Measurements from ENCODE around the gene KMT2C. TPM values are rescaled to one million over a fixed set of nuclear protein-coding genes. Genes with fewer than 3 reads are reported as not detected.

Gene KMT2C
- total and polyA plus RNA-seq, 2 of the 13 experiments (the other 11 are each of a cell fraction or from before 2014, with no cell fraction given), result 7.1 to 14.4 TPM

DNA sequence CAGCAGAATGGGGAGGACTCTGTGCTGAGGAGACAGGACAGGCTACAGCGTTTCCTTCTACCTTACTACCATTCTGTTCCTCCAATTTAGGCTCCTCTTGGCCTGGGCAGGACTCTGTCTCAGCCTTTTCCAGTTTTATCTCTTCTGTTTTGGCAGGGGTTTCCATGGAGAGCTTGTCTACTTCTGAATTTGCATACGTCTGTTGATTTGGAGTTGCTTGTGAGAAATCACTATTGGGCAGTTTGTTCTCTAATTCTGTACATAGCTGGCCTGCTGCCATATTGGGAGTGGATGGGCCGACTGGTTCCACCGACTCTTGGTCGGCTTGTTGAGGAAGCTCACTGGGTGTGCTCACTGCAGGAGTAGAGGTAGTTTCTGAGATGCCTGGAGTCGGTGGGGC is 273.5 kb downstream of the KMT2C start (continued):
- TF ChIP-seq DDIT3 (CRISPR knock-in tag; IDR thresholded peaks at IDR 0.05), result no peak
- no peak for TF ChIP-seq PRDM4 (CRISPR knock-in tag; IDR thresholded peaks at IDR 0.05; ENCODE audit: borderline replicate concordance)
- no peak for TF ChIP-seq ZNF564 (CRISPR knock-in tag; IDR thresholded peaks at IDR 0.05)
- no peak for TF ChIP-seq ZNF652 (CRISPR knock-in tag; IDR thresholded peaks at IDR 0.05; ENCODE audit: borderline replicate concordance, low read depth)
- TF ChIP-seq ZNF629 (CRISPR knock-in tag; conservative IDR thresholded peaks at IDR 0.05), result no peak
- TF ChIP-seq ZNF441 (CRISPR knock-in tag; IDR thresholded peaks at IDR 0.05; ENCODE audit: borderline replicate concordance), result no peak

GRCh38 chr7:152161171-152161570 is 274.6 kb downstream of the KMT2C start:
- no peak for ATAC-seq
- in situ Hi-C loops (cut with HindIII; ENCODE audit: extremely low pct_ligation_motif_present, low pct_unique_long_range_greater_than_20kb), result no loop called here
- no peak overlapping the region for H3K4me2 ChIP-seq (ENCODE audit: low read depth, low read length)
- FAIRE-seq, result no peak
- H3K27ac ChIP-seq (ENCODE audit: extremely low read length, insufficient read depth, low read length), result no peak overlapping the region
- H3K36me3 ChIP-seq (replicated peaks in 1 of 2; ENCODE audit: control insufficient read depth in 1 of 2, insufficient read depth in 2 of 2, low read length in 2 of 2), result peaks cover 15 to 60% of the 10 kb centered on the region in 2 experiments; a peak in 4 of 5 replicates
- ChIA-PET POLR2A (no interaction called here), CTCF (ENCODE audit: low intra/inter-chr PET ratio, low total read pairs) (no interaction called here)
- intact Hi-C loops (cut with micrococcal nuclease; ENCODE audit: unreplicated experiment), result no loop called here
- no peaks in the 10 kb centered on the region for H3K9me3 ChIP-seq (ENCODE audit: low read length)
- H4K20me1 ChIP-seq (ENCODE audit: insufficient read depth, low read length), result no peaks in the 10 kb centered on the region
- no peaks in the 10 kb centered on the region for H3K79me2 ChIP-seq (ENCODE audit: insufficient read depth, low read length)
- H2AFZ ChIP-seq (ENCODE audit: low read length), result no peak overlapping the region
- no peak for DNase-seq (ENCODE audit: low spot score)
- no peak overlapping the region for H3K9ac ChIP-seq (ENCODE audit: insufficient read depth, low read depth, low read length)
- H3K4me3 ChIP-seq (replicated peaks in 1 of 3; ENCODE audit: insufficient read depth in 1 of 3, low read depth in 2 of 3, low read length in 3 of 3), result no peak overlapping the region
- H3K27me3 ChIP-seq (ENCODE audit: control insufficient read depth in 1 of 2, insufficient read depth in 2 of 2, low read length in 2 of 2), result no peaks in the 10 kb centered on the region
- no peaks in the 10 kb centered on the region for H3K4me1 ChIP-seq (ENCODE audit: insufficient read depth, low read length)
- BruUV-seq (replicated peaks), result no TSS peak
- no peak for TF ChIP-seq PHF21A (CRISPR knock-in tag; IDR thresholded peaks at IDR 0.05)
- no peak for TF ChIP-seq ZNF644 (CRISPR knock-in tag; IDR thresholded peaks at IDR 0.05; ENCODE audit: low read depth)
- TF ChIP-seq, protein P1, sequence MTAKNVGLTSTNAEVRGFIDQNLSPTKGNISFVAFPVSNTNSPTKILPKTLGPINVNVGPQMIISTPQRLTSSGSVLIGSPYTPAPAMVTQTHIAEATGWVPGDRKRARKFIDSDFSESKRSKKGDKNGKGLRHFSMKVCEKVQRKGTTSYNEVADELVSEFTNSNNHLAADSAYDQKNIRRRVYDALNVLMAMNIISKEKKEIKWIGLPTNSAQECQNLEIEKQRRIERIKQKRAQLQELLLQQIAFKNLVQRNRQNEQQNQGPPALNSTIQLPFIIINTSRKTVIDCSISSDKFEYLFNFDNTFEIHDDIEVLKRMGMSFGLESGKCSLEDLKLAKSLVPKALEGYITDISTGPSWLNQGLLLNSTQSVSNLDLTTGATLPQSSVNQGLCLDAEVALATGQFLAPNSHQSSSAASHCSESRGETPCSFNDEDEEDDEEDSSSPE (CRISPR knock-in tag; IDR thresholded peaks at IDR 0.05), result no peak
- TF ChIP-seq ZNF503 (CRISPR knock-in tag; IDR thresholded peaks at IDR 0.05), result no peak
- no peak for TF ChIP-seq IRF2 (CRISPR knock-in tag; IDR thresholded peaks at IDR 0.05)
- TF ChIP-seq KLF9 (CRISPR knock-in tag; IDR thresholded peaks at IDR 0.05; ENCODE audit: low read depth), result no peak
- no peak for TF ChIP-seq NAIF1 (CRISPR knock-in tag; IDR thresholded peaks at IDR 0.05; ENCODE audit: borderline replicate concordance)
- no peak for TF ChIP-seq ZNF530 (CRISPR knock-in tag; IDR thresholded peaks at IDR 0.05; ENCODE audit: low read depth)
- TF ChIP-seq, protein P2, sequence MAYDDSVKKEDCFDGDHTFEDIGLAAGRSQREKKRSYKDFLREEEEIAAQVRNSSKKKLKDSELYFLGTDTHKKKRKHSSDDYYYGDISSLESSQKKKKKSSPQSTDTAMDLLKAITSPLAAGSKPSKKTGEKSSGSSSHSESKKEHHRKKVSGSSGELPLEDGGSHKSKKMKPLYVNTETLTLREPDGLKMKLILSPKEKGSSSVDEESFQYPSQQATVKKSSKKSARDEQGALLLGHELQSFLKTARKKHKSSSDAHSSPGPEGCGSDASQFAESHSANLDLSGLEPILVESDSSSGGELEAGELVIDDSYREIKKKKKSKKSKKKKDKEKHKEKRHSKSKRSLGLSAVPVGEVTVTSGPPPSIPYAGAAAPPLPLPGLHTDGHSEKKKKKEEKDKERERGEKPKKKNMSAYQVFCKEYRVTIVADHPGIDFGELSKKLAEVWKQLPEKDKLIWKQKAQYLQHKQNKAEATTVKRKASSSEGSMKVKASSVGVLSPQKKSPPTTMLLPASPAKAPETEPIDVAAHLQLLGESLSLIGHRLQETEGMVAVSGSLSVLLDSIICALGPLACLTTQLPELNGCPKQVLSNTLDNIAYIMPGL (CRISPR knock-in tag; IDR thresholded peaks at IDR 0.05; ENCODE audit: borderline replicate concordance in 1 of 2, low read depth in 1 of 2), result no peak
- TF ChIP-seq TAF15 (IDR thresholded peaks at IDR 0.05; ENCODE audit: low read depth, low read length, poor library complexity, severe bottlenecking), result no peak
- no peak for TF ChIP-seq U2AF1 (optimal IDR thresholded peaks at IDR 0.05; ENCODE audit: low read depth, low read length)
